ENCODE measurements around the gene LDB1. TPM values are rescaled to one million over a fixed set of nuclear protein-coding genes. Genes with fewer than 3 reads are reported as not detected.

LDB1 gene
- total and polyA plus RNA-seq, 2 donors (not counting 3 experiments of a cell fraction or from before 2014, with no cell fraction given) = 65.7 to 137 TPM

DNA sequence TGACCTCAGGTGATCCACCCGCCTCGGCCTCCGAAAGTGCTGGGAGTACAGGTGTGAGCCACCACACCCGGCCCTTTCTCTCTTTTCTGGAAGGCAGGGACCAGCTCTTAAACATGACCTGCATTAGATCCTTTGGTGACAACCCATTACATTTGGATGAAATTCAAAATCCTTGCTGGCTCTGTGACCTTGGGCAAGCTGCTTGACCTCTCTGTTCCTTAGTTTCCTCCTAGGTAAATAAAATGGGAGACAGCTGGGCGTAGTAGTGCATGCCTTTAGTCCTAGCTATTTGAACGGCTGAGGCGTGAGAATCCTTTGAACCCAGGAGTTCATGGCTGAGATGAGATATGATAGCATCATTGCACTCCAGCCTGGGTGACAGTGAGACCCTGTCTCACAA, 23.7 kb downstream of the LDB1 start:
- H3K4me1 ChIP-seq (ENCODE audit: control insufficient read depth, extremely low read depth, insufficient read depth, low read length) = no peaks in the 10 kb centered on the region
- no TSS peak for BruUV-seq (replicated peaks)
- H3K9me1 ChIP-seq (replicated peaks; ENCODE audit: control insufficient read depth, extremely low read depth, insufficient read depth, low read length) = no peaks in the 10 kb centered on the region
- TF ChIP-seq MYC (IDR thresholded peaks at IDR 0.05; ENCODE audit: low read depth, low read length) = no peak
- TF ChIP-seq POLR2A (IDR thresholded peaks at IDR 0.05; ENCODE audit: low read depth, low read length) = no peak
- TF ChIP-seq POLR2AphosphoS5 (IDR thresholded peaks at IDR 0.05; ENCODE audit: insufficient read depth, low read depth, low read length) = no peak
- no peak for TF ChIP-seq EZH2 (IDR thresholded peaks at IDR 0.05; ENCODE audit: borderline replicate concordance, low read depth, low read length, severe bottlenecking)
- no peak for TF ChIP-seq JUN (IDR thresholded peaks at IDR 0.05; ENCODE audit: borderline replicate concordance, insufficient read depth, insufficient read length, low read depth)
- intact Hi-C loops (cut with micrococcal nuclease) = no loop called here
- DNase-seq (ENCODE audit: low read depth, low spot score) (no peak), FAIRE-seq (no peak)
- H2AFZ ChIP-seq (ENCODE audit: low read depth, low read length) = no peak overlapping the region
- H3K79me2 ChIP-seq (ENCODE audit: control insufficient read depth, insufficient read depth, low read length) = no peaks in the 10 kb centered on the region
- POLR2A ChIA-PET = no interaction called here
- no peak overlapping the region for H3K4me3 ChIP-seq (replicated peaks in 1 of 3; ENCODE audit: insufficient read depth in 1 of 3, low read depth in 1 of 3, low read length in 3 of 3)
- H3K27me3 ChIP-seq (ENCODE audit: control insufficient read depth in 2 of 2, insufficient read depth in 2 of 2, low read length in 2 of 2) = no peaks in the 10 kb centered on the region
- H3K27ac ChIP-seq (ENCODE audit: insufficient read depth, low read depth, low read length) = no peak overlapping the region
- no peaks in the 10 kb centered on the region for H3K36me3 ChIP-seq (ENCODE audit: control insufficient read depth in 2 of 2, extremely low read depth in 1 of 2, insufficient read depth in 2 of 2, low read length in 2 of 2)
- no peak overlapping the region for H3K4me2 ChIP-seq (ENCODE audit: insufficient read depth, low read length)
- CTCF ChIA-PET = interaction anchor here (1.5 kb wide), 1 partner anchor 24 kb away, joined by 4 read pairs; no protein-coding TSS in a partner anchor
- H3K9ac ChIP-seq (replicated peaks; ENCODE audit: extremely low read depth, insufficient read depth, low read length) = no peak overlapping the region
- dilution Hi-C loops (cut with MboI; ENCODE audit: extremely low pct_ligation_motif_present, low sequenced_read_pairs) = no loop called here
- H3K9me3 ChIP-seq (replicated peaks; ENCODE audit: control insufficient read depth, insufficient read depth, low read length) = no peaks in the 10 kb centered on the region
- no peaks in the 10 kb centered on the region for H4K20me1 ChIP-seq (replicated peaks; ENCODE audit: control insufficient read depth, extremely low read depth, insufficient read depth, low read length)

DNA sequence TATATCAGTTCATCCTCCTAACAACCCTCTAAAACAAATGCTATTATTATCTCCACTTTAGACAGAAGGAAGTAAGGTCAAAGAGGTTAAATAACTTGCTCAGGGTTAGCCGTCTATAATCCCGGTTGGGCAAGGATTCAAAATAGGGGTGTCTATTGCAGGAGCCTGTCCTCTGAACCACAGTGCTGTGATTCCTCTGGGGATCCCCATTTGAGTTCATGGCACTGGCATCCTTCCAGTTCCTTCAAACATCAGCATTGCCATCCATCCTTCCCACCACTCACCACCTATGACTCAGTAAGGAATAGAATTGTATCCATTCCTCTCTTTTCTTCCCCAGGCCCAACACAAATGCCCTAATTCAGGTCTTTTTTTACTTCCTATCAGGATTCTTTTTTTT, 29.4 kb downstream of the LDB1 start:
- Histone ChIP-seq H3K4me2 (ENCODE audit: insufficient read depth, low read length) (no peak overlapping the region), H3K4me1 (ENCODE audit: control insufficient read depth, extremely low read depth, insufficient read depth, low read length) (peaks cover 3% of the 10 kb centered on the region), H3K36me3 (ENCODE audit: control insufficient read depth in 2 of 2, extremely low read depth in 1 of 2, insufficient read depth in 2 of 2, low read length in 2 of 2) (no peaks in the 10 kb centered on the region), H3K9me1 (replicated peaks; ENCODE audit: control insufficient read depth, extremely low read depth, insufficient read depth, low read length) (no peaks in the 10 kb centered on the region), H4K20me1 (replicated peaks; ENCODE audit: control insufficient read depth, extremely low read depth, insufficient read depth, low read length) (no peaks in the 10 kb centered on the region), H3K79me2 (ENCODE audit: control insufficient read depth, insufficient read depth, low read length) (no peaks in the 10 kb centered on the region), H3K4me3 (replicated peaks in 1 of 3; ENCODE audit: insufficient read depth in 1 of 3, low read depth in 1 of 3, low read length in 3 of 3) (no peak overlapping the region), H3K9ac (replicated peaks; ENCODE audit: extremely low read depth, insufficient read depth, low read length) (no peak overlapping the region), H3K27me3 (ENCODE audit: control insufficient read depth in 2 of 2, insufficient read depth in 2 of 2, low read length in 2 of 2) (no peaks in the 10 kb centered on the region), H3K9me3 (replicated peaks; ENCODE audit: control insufficient read depth, insufficient read depth, low read length) (no peaks in the 10 kb centered on the region), H3K27ac (ENCODE audit: insufficient read depth, low read depth, low read length) (no peak overlapping the region), H2AFZ (ENCODE audit: low read depth, low read length) (no peak overlapping the region)
- BruUV-seq (replicated peaks) = no TSS peak
- POLR2A ChIA-PET = no interaction called here
- DNase-seq (ENCODE audit: low read depth, low spot score) (peak; percentile 23), FAIRE-seq (no peak)
- CTCF ChIA-PET = no interaction called here
- intact Hi-C loops (cut with micrococcal nuclease) = no loop called here
- TF ChIP-seq, protein P1, sequence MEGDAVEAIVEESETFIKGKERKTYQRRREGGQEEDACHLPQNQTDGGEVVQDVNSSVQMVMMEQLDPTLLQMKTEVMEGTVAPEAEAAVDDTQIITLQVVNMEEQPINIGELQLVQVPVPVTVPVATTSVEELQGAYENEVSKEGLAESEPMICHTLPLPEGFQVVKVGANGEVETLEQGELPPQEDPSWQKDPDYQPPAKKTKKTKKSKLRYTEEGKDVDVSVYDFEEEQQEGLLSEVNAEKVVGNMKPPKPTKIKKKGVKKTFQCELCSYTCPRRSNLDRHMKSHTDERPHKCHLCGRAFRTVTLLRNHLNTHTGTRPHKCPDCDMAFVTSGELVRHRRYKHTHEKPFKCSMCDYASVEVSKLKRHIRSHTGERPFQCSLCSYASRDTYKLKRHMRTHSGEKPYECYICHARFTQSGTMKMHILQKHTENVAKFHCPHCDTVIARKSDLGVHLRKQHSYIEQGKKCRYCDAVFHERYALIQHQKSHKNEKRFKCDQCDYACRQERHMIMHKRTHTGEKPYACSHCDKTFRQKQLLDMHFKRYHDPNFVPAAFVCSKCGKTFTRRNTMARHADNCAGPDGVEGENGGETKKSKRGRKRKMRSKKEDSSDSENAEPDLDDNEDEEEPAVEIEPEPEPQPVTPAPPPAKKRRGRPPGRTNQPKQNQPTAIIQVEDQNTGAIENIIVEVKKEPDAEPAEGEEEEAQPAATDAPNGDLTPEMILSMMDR (IDR thresholded peaks at IDR 0.05; ENCODE audit: extremely low read depth in 1 of 2, insufficient read depth in 1 of 2, low read depth in 1 of 2, low read length in 2 of 2) = no peak
- no peak for TF ChIP-seq MYC (IDR thresholded peaks at IDR 0.05; ENCODE audit: low read depth, low read length)
- TF ChIP-seq, protein P2, sequence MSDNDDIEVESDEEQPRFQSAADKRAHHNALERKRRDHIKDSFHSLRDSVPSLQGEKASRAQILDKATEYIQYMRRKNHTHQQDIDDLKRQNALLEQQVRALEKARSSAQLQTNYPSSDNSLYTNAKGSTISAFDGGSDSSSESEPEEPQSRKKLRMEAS (IDR thresholded peaks at IDR 0.05; ENCODE audit: insufficient read depth, insufficient read length) = no peak
- no peak for TF ChIP-seq POLR2AphosphoS5 (IDR thresholded peaks at IDR 0.05; ENCODE audit: insufficient read depth, low read depth, low read length)
- TF ChIP-seq GATA2 (IDR thresholded peaks at IDR 0.05; ENCODE audit: insufficient read depth, insufficient read length, low read depth, low read length) = no peak
- no peak for TF ChIP-seq POLR2A (IDR thresholded peaks at IDR 0.05; ENCODE audit: low read depth, low read length)
- no peak for TF ChIP-seq JUN (IDR thresholded peaks at IDR 0.05; ENCODE audit: borderline replicate concordance, insufficient read depth, insufficient read length, low read depth)
- dilution Hi-C loops (cut with MboI; ENCODE audit: extremely low pct_ligation_motif_present, low sequenced_read_pairs) = no loop called here

Measured in endothelial cell of umbilical vein (primary cell).